GM18520 (cell line): ENCODE results near the gene GRB7.

ENCODE experiments used
- ATAC-seq: cut with Tn5 transposase; IDR thresholded peaks from one replicate; pipeline ENCODE4 v1.9.1; 2021; ENCODE audit not compliant: unreplicated experiment

The GRB7 gene

DNA sequence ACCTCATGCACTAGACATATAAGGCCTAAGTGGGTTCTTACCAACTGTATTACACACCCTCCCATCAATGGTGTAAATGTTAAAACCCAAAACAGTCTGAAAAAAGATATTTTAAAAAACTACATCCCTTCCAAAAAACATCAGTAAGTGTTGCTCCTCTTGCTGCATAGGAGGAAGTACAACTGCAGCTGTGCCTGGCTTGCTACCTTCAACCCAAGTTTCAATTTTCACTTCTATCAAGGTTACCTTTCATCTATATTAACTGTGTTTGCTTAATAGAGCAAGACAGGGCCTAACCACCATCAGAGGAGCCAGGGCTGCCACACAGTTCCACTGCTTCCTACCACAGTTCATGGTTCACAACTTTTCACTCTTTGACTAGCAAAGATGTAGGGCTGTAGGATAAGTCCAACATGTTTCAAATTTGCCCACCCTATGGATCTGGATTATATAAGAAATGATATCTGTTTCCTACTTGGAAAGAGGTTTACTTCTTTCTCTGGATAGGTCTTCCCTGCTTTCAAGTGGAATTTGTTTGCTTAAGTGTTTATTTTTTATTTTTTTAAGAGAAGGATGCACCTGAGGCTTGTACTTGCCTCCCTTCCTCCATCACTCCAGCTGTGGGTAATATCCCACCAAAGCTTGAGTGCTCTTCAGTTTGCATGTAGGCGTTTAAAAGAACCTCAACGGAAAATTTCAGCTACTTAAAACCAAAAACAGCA lies 56.7 kb downstream of the GRB7 start:
- ATAC-seq: peak; percentile 61
